ENCODE measurements around the gene RGS8.
A peak's percentile ranks its signal among the peaks of the same experiment; 100 is the strongest.

Gene RGS8

DNA sequence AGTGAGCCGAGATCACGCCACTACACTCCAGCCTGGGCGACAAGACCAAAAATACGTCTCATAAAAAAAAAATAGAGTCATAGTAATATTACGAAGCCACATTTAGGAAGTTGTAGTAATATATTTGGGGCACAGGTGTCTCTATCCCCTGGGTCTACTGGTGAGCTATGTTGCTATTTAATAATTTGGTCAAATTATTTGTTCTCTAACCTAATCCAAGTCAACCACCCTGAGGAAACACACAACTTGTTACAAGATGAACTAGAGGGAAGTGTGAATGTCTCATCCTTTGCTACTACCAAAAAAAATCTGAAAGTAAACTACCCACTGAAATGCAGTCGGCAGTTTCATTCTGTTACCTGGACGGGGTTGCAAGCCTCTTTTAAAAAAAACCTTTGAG, 35.3 kb downstream of the RGS8 start:
- in situ Hi-C loops (cut with MboI; ENCODE audit: low sequenced_read_pairs, unreplicated experiment), result no loop called here
- TF ChIP-seq, protein P1, sequence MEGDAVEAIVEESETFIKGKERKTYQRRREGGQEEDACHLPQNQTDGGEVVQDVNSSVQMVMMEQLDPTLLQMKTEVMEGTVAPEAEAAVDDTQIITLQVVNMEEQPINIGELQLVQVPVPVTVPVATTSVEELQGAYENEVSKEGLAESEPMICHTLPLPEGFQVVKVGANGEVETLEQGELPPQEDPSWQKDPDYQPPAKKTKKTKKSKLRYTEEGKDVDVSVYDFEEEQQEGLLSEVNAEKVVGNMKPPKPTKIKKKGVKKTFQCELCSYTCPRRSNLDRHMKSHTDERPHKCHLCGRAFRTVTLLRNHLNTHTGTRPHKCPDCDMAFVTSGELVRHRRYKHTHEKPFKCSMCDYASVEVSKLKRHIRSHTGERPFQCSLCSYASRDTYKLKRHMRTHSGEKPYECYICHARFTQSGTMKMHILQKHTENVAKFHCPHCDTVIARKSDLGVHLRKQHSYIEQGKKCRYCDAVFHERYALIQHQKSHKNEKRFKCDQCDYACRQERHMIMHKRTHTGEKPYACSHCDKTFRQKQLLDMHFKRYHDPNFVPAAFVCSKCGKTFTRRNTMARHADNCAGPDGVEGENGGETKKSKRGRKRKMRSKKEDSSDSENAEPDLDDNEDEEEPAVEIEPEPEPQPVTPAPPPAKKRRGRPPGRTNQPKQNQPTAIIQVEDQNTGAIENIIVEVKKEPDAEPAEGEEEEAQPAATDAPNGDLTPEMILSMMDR (IDR thresholded peaks at IDR 0.05; ENCODE audit: borderline replicate concordance, control extremely low read depth, extremely low read depth, insufficient read depth, missing control alignments), result no peak
- DNase-seq (ENCODE audit: low spot score), result peak; percentile 46

- DNase-seq (ENCODE audit: low spot score), result no peak
- TF ChIP-seq, protein P1 (IDR thresholded peaks at IDR 0.05; ENCODE audit: borderline replicate concordance, control extremely low read depth, extremely low read depth, insufficient read depth, missing control alignments), result no peak
- in situ Hi-C loops (cut with MboI; ENCODE audit: low sequenced_read_pairs, unreplicated experiment), result no loop called here
Measured at GRCh38 chr1:182646739-182647138, 37.6 kb downstream of the RGS8 start.

GRCh38 chr1:182644886-182645285, 39.5 kb downstream of the RGS8 start:
- no peak for DNase-seq (ENCODE audit: low spot score)
- in situ Hi-C loops (cut with MboI; ENCODE audit: low sequenced_read_pairs, unreplicated experiment), result no loop called here
- TF ChIP-seq, protein P1 (IDR thresholded peaks at IDR 0.05; ENCODE audit: borderline replicate concordance, control extremely low read depth, extremely low read depth, insufficient read depth, missing control alignments), result no peak

DNA sequence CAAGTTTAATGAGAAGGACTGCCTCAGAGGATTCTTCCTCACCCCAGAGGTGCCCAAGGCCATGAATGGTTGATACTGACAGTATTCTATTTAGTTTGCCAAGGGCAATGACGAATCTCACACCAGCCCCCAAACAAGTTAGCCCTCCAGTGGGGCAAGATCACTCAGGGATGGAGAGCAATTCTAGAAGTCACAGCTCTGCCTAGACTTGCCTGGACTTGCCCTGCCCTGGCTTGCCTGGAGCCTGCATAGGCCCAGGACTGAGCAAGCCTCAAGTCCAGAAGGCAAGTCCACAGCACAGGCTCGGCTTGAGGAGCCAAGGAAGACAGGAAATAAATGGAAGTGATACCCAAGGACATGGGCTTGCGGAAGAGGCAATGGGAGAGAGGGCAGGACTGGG, 40.7 kb downstream of the RGS8 start:
- no peak for DNase-seq (ENCODE audit: low spot score)
- TF ChIP-seq, protein P1 (IDR thresholded peaks at IDR 0.05; ENCODE audit: borderline replicate concordance, control extremely low read depth, extremely low read depth, insufficient read depth, missing control alignments), result no peak
- in situ Hi-C loops (cut with MboI; ENCODE audit: low sequenced_read_pairs, unreplicated experiment), result no loop called here

DNA sequence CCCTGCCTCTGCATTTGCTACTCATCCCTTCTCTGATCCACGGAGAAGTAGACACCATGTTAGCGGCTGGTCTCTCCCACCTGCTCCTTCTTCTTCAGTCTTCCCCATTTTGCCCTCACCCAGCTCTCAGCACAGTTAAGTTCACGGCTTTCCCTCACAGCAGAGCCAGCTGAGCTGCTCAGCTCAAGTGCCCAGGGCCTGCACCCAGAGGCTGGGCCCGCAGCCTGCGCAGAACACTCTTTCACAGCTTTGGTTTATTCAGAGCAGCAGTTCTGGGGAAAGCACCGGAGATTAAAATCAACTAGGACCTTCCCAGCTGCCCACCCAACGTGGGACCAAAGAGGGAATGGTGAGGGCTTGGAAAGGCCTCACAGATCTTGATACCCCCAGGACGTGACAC, 41.9 kb downstream of the RGS8 start:
- in situ Hi-C loops (cut with MboI; ENCODE audit: low sequenced_read_pairs, unreplicated experiment), result no loop called here
- no peak for DNase-seq (ENCODE audit: low spot score)
- TF ChIP-seq, protein P1 (IDR thresholded peaks at IDR 0.05; ENCODE audit: borderline replicate concordance, control extremely low read depth, extremely low read depth, insufficient read depth, missing control alignments), result no peak

GRCh38 chr1:182641561-182641960, 42.8 kb downstream of the RGS8 start:
- TF ChIP-seq, protein P1 (IDR thresholded peaks at IDR 0.05; ENCODE audit: borderline replicate concordance, control extremely low read depth, extremely low read depth, insufficient read depth, missing control alignments), result no peak
- in situ Hi-C loops (cut with MboI; ENCODE audit: low sequenced_read_pairs, unreplicated experiment), result no loop called here
- DNase-seq (ENCODE audit: low spot score), result no peak

GRCh38 chr1:182639330-182639729, 45.1 kb downstream of the RGS8 start:
- no peak for DNase-seq (ENCODE audit: low spot score)
- in situ Hi-C loops (cut with MboI; ENCODE audit: low sequenced_read_pairs, unreplicated experiment), result no loop called here
- TF ChIP-seq, protein P1 (IDR thresholded peaks at IDR 0.05; ENCODE audit: borderline replicate concordance, control extremely low read depth, extremely low read depth, insufficient read depth, missing control alignments), result no peak

All from GM13976 (cell line).